Muscle of leg (tissue), 11 donors: ENCODE measurements around the gene GPX3. TPM values are rescaled to one million over a fixed set of nuclear protein-coding genes. Genes with fewer than 3 reads are reported as not detected.

Experiments
- DNase-seq: peaks from one replicate; pipeline ENCODE4 v3.0.0; 2013
- H3K27ac ChIP-seq: one replicate; pipeline ENCODE4 v1.5.1; 2013; ENCODE audit warnings: mild to moderate bottlenecking, low read length, control low read depth
- H3K27me3 ChIP-seq: one replicate; pipeline ENCODE4 v1.6.1; 2013; ENCODE audit warnings: low read length; ENCODE audit not compliant: control insufficient read depth, insufficient read depth
- H3K36me3 ChIP-seq: one replicate; pipeline ENCODE4 v1.6.1; 2013; ENCODE audit warnings: low read length; ENCODE audit not compliant: control insufficient read depth, insufficient read depth
- H3K4me1 ChIP-seq: one replicate; pipeline ENCODE4 v1.6.1; 2013; ENCODE audit warnings: low read length; ENCODE audit not compliant: control insufficient read depth, insufficient read depth
- H3K4me3 ChIP-seq: one replicate; pipeline ENCODE4 v1.5.1; 2013; ENCODE audit warnings: low read length, control low read depth
- H3K9me3 ChIP-seq: replicated peaks from 2 replicates; pipeline ENCODE4 v1.6.1; 2013; ENCODE audit warnings: low read depth, low read length; ENCODE audit not compliant: control insufficient read depth
- WGBS: methylation state at CpG from one replicate; pipeline ENCODE4 v1.1.5; 2013; ENCODE audit warnings: missing lambda C conversion rate; ENCODE audit not compliant: insufficient coverage; 5-methylcytosine and 5-hydroxymethylcytosine counted together
- polyA plus RNA-seq, 8 donors: library from polyadenylated mRNA; unstranded; fragments of 120-200 nt; gene quantifications; one replicate each; pipeline versions ENCODE4 v1.2.1 to v1.2.3, GENCODE V29; 2013; ENCODE audit warnings: inconsistent platforms in 1 of 8, low replicate concordance in 1 of 8; ENCODE audit not compliant: insufficient read length in 8 of 8, insufficient read depth in 1 of 8
- total RNA-seq: library from RNA; stranded (reverse); fragments of 120-200 nt; gene quantifications from one replicate; pipeline ENCODE4 v1.2.4, GENCODE V29; 2013

GPX3 gene
- total and polyA plus RNA-seq, 9 donors, result 28.8 to 91.7 (median 41.5) TPM

- 63% methylated on average over 4 of the region's 8 CpGs for WGBS
Observed at GRCh38 chr5:151040211-151040747, 19.9 kb downstream of the GPX3 start.

GRCh38 chr5:151041577-151042268, 21.3 kb downstream of the GPX3 start:
- H3K4me1 ChIP-seq, result peaks cover 34% of the 10 kb centered on the region
- WGBS, result 80% methylated on average over 2 of the region's 11 CpGs
- no peak for DNase-seq
- H3K4me3 ChIP-seq, result no peak overlapping the region
- no peaks in the 10 kb centered on the region for H3K27me3 ChIP-seq
- peaks cover 81% of the 10 kb centered on the region for H3K36me3 ChIP-seq
- no peak overlapping the region for H3K27ac ChIP-seq
- H3K9me3 ChIP-seq, result no peaks in the 10 kb centered on the region

More at GRCh38 chr5:151040211-151040747, 19.9 kb downstream of the GPX3 start:
- no peak overlapping the region for H3K4me3 ChIP-seq
- H3K27ac ChIP-seq, result no peak overlapping the region
- H3K9me3 ChIP-seq, result no peaks in the 10 kb centered on the region
- H3K4me1 ChIP-seq, result peaks cover 34% of the 10 kb centered on the region
- no peak for DNase-seq
- H3K36me3 ChIP-seq, result peaks cover 82% of the 10 kb centered on the region
- H3K27me3 ChIP-seq, result no peaks in the 10 kb centered on the region

GRCh38 chr5:151042453-151043093, 22.2 kb downstream of the GPX3 start:
- Histone ChIP-seq H3K4me1 (peaks cover 28% of the 10 kb centered on the region), H3K36me3 (peaks cover 80% of the 10 kb centered on the region), H3K4me3 (no peak overlapping the region), H3K27ac (no peak overlapping the region), H3K27me3 (no peaks in the 10 kb centered on the region), H3K9me3 (no peaks in the 10 kb centered on the region)
- 88% methylated on average over 5 of the region's 12 CpGs for WGBS
- no peak for DNase-seq

- DNase-seq, result peak; percentile 40
- H3K9me3 ChIP-seq, result no peaks in the 10 kb centered on the region
- peaks cover 66% of the 10 kb centered on the region for H3K36me3 ChIP-seq
- H3K4me3 ChIP-seq, result no peak overlapping the region
- H3K4me1 ChIP-seq, result peaks cover 11% of the 10 kb centered on the region
- H3K27ac ChIP-seq, result no peak overlapping the region
- no peaks in the 10 kb centered on the region for H3K27me3 ChIP-seq
- 61% methylated on average over 7 of the region's 13 CpGs for WGBS
Observed at GRCh38 chr5:151047814-151048425, 27.5 kb downstream of the GPX3 start.

- Histone ChIP-seq H3K4me1 (peaks cover 11% of the 10 kb centered on the region), H3K4me3 (no peak overlapping the region), H3K27ac (no peak overlapping the region), H3K36me3 (peaks cover 65% of the 10 kb centered on the region), H3K27me3 (no peaks in the 10 kb centered on the region), H3K9me3 (no peaks in the 10 kb centered on the region)
- 48% methylated on average over 3 of the region's 7 CpGs for WGBS
- no peak for DNase-seq
Observed at GRCh38 chr5:151048526-151048925, 28.1 kb downstream of the GPX3 start.

GRCh38 chr5:151051066-151051930, 30.9 kb downstream of the GPX3 start:
- Histone ChIP-seq H3K4me1 (peaks cover 11% of the 10 kb centered on the region), H3K27ac (no peak overlapping the region), H3K27me3 (no peaks in the 10 kb centered on the region), H3K4me3 (no peak overlapping the region), H3K36me3 (peaks cover 70% of the 10 kb centered on the region), H3K9me3 (no peaks in the 10 kb centered on the region)
- WGBS, result 81% methylated on average over 4 of the region's 6 CpGs
- peak; percentile 88 for DNase-seq

- Histone ChIP-seq H3K36me3 (peaks cover 73% of the 10 kb centered on the region), H3K27me3 (no peaks in the 10 kb centered on the region), H3K4me3 (no peak overlapping the region), H3K4me1 (peaks cover 11% of the 10 kb centered on the region), H3K27ac (no peak overlapping the region), H3K9me3 (no peaks in the 10 kb centered on the region)
- 55% methylated on average over 4 of the region's 10 CpGs for WGBS
- DNase-seq, result peak; percentile 40
Observed at GRCh38 chr5:151051931-151052608, 31.7 kb downstream of the GPX3 start.

- Histone ChIP-seq H3K27ac (no peak overlapping the region), H3K4me1 (peaks cover 11% of the 10 kb centered on the region), H3K9me3 (no peaks in the 10 kb centered on the region), H3K36me3 (peaks cover 67% of the 10 kb centered on the region), H3K4me3 (no peak overlapping the region), H3K27me3 (no peaks in the 10 kb centered on the region)
- WGBS, result 78% methylated on average over 3 of the region's 3 CpGs
- no peak for DNase-seq
Observed at GRCh38 chr5:151052836-151053235, 32.4 kb downstream of the GPX3 start.

- 100% methylated on average over 1 of the region's 4 CpGs for WGBS
- H3K4me1 ChIP-seq, result peaks cover 13% of the 10 kb centered on the region
- H3K4me3 ChIP-seq, result no peak overlapping the region
- no peaks in the 10 kb centered on the region for H3K27me3 ChIP-seq
- no peak for DNase-seq
- H3K9me3 ChIP-seq, result no peaks in the 10 kb centered on the region
- H3K36me3 ChIP-seq, result peaks cover 66% of the 10 kb centered on the region
- no peak overlapping the region for H3K27ac ChIP-seq
Observed at GRCh38 chr5:151053796-151054462, 33.5 kb downstream of the GPX3 start.
